Measurements from ENCODE around the gene TAOK1.

The TAOK1 gene

GRCh38 chr17:29578626-29579485 lies 188.7 kb downstream of the TAOK1 start:
- Histone ChIP-seq H4K20me1 (ENCODE audit: control insufficient read depth, insufficient read depth, low read depth, low read length) (no peaks in the 10 kb centered on the region), H3K4me2 (ENCODE audit: low read length) (no peak overlapping the region), H3F3A (ENCODE audit: control insufficient read depth, insufficient read depth) (no peaks in the 10 kb centered on the region), H3K9me3 (ENCODE audit: control insufficient read depth, insufficient read depth, low read length) (no peaks in the 10 kb centered on the region), H3K4me3 (ENCODE audit: low read length) (no peak overlapping the region), H3K27me3 (ENCODE audit: control insufficient read depth, low read length) (no peaks in the 10 kb centered on the region), H3K27ac (ENCODE audit: low read depth, low read length) (no peak overlapping the region), H3K36me3 (ENCODE audit: control insufficient read depth, low read length) (peaks cover 92% of the 10 kb centered on the region), H3K4me1 (ENCODE audit: control insufficient read depth, low read length) (peaks cover 21% of the 10 kb centered on the region), H3K79me2 (ENCODE audit: control insufficient read depth, low read length) (peaks cover 14% of the 10 kb centered on the region), H3K9me2 (replicated peaks; ENCODE audit: control insufficient read depth, low read length) (no peaks in the 10 kb centered on the region)
- no peak for TF ChIP-seq EZH2phosphoT487 (IDR thresholded peaks at IDR 0.05; ENCODE audit: borderline replicate concordance, low read length)
- no peak for TF ChIP-seq CTCF (IDR thresholded peaks at IDR 0.05; ENCODE audit: low read depth, low read length, poor library complexity, severe bottlenecking)

GRCh38 chr17:29579866-29580771 lies 190.0 kb downstream of the TAOK1 start:
- H3K4me2 ChIP-seq (ENCODE audit: low read length), result no peak overlapping the region
- peaks cover 82% of the 10 kb centered on the region for H3K36me3 ChIP-seq (ENCODE audit: control insufficient read depth, low read length)
- H3K4me3 ChIP-seq (ENCODE audit: low read length), result no peak overlapping the region
- TF ChIP-seq EZH2phosphoT487 (IDR thresholded peaks at IDR 0.05; ENCODE audit: borderline replicate concordance, low read length) (no peak), CTCF (IDR thresholded peaks at IDR 0.05; ENCODE audit: low read depth, low read length, poor library complexity, severe bottlenecking) (peak; percentile 95)
- peaks cover 30% of the 10 kb centered on the region for H3K4me1 ChIP-seq (ENCODE audit: control insufficient read depth, low read length)
- no peaks in the 10 kb centered on the region for H3K9me3 ChIP-seq (ENCODE audit: control insufficient read depth, insufficient read depth, low read length)
- H3F3A ChIP-seq (ENCODE audit: control insufficient read depth, insufficient read depth), result no peaks in the 10 kb centered on the region
- peaks cover 7% of the 10 kb centered on the region for H4K20me1 ChIP-seq (ENCODE audit: control insufficient read depth, insufficient read depth, low read depth, low read length)
- no peaks in the 10 kb centered on the region for H3K27me3 ChIP-seq (ENCODE audit: control insufficient read depth, low read length)
- no peak overlapping the region for H3K27ac ChIP-seq (ENCODE audit: low read depth, low read length)
- H3K79me2 ChIP-seq (ENCODE audit: control insufficient read depth, low read length), result peaks cover 26% of the 10 kb centered on the region
- H3K9me2 ChIP-seq (replicated peaks; ENCODE audit: control insufficient read depth, low read length), result no peaks in the 10 kb centered on the region

GRCh38 chr17:29581583-29582253 lies 191.6 kb downstream of the TAOK1 start:
- Histone ChIP-seq H3K4me1 (ENCODE audit: control insufficient read depth, low read length) (peaks cover 41% of the 10 kb centered on the region), H3K36me3 (ENCODE audit: control insufficient read depth, low read length) (peaks cover 66% of the 10 kb centered on the region)

More at GRCh38 chr17:29581583-29582253, 191.6 kb downstream of the TAOK1 start:
- no peaks in the 10 kb centered on the region for H3K9me2 ChIP-seq (replicated peaks; ENCODE audit: control insufficient read depth, low read length)
- H3K4me2 ChIP-seq (ENCODE audit: low read length), result no peak overlapping the region
- TF ChIP-seq CTCF (IDR thresholded peaks at IDR 0.05; ENCODE audit: low read depth, low read length, poor library complexity, severe bottlenecking) (no peak), EZH2phosphoT487 (IDR thresholded peaks at IDR 0.05; ENCODE audit: borderline replicate concordance, low read length) (no peak)
- H3F3A ChIP-seq (ENCODE audit: control insufficient read depth, insufficient read depth), result no peaks in the 10 kb centered on the region
- H3K27me3 ChIP-seq (ENCODE audit: control insufficient read depth, low read length), result no peaks in the 10 kb centered on the region
- no peak overlapping the region for H3K27ac ChIP-seq (ENCODE audit: low read depth, low read length)
- no peak overlapping the region for H3K4me3 ChIP-seq (ENCODE audit: low read length)
- no peaks in the 10 kb centered on the region for H3K9me3 ChIP-seq (ENCODE audit: control insufficient read depth, insufficient read depth, low read length)
- H4K20me1 ChIP-seq (ENCODE audit: control insufficient read depth, insufficient read depth, low read depth, low read length), result peaks cover 11% of the 10 kb centered on the region
- H3K79me2 ChIP-seq (ENCODE audit: control insufficient read depth, low read length), result peaks cover 42% of the 10 kb centered on the region
